ENCODE results near the gene USB1.
A peak's percentile ranks its signal among the peaks of the same experiment; 100 is the strongest.
"Not testable (repeated sequence)": the region's sequence is repeated elsewhere in the genome, so short reads cannot be mapped to it uniquely, and the experiment has no call there.

Gene USB1

GRCh38 chr16:57970319-57970718 lies 30.9 kb upstream of the USB1 start:
- no peak for DNase-seq

DNA sequence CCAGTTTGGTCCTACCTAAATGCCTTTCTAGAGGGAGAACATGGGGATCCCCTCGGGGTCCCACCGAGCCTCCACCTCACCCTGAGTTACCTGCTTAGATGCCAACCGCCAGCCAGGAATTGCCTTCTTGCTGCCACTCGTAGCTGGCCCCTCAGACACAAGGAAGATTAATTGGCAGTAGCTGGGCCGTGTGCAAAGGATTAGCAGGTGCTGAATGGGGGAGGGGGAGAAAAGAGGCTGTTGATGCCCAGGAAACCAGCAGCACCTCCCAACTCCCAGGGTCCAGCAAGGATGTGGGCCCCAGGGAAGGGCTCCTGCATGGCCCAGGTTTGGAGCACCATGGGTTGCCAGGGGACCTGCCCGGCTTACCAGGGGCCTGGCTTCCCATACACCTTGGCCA lies 30.2 kb upstream of the USB1 start, which contains the start of gene CNGB1:
TSS of gene CNGB1 (minus strand) at position 159 of the 400 bp plus-strand sequence. CDS start 3,842 bp downstream, outside the sequence.
- no peak for DNase-seq

- DNase-seq: no peak
These were observed 29.4 kb upstream of the USB1 start for GRCh38 chr16:57971848-57972247.

GRCh38 chr16:57972306-57972705 lies 28.9 kb upstream of the USB1 start:
- no peak for DNase-seq

GRCh38 chr16:57976331-57976796 lies 24.8 kb upstream of the USB1 start:
- DNase-seq: no peak

GRCh38 chr16:57977418-57978069 lies 23.7 kb upstream of the USB1 start:
- no peak for DNase-seq

- DNase-seq: not testable (repeated sequence)
These were observed 23.1 kb upstream of the USB1 start for GRCh38 chr16:57978070-57978465.

DNA sequence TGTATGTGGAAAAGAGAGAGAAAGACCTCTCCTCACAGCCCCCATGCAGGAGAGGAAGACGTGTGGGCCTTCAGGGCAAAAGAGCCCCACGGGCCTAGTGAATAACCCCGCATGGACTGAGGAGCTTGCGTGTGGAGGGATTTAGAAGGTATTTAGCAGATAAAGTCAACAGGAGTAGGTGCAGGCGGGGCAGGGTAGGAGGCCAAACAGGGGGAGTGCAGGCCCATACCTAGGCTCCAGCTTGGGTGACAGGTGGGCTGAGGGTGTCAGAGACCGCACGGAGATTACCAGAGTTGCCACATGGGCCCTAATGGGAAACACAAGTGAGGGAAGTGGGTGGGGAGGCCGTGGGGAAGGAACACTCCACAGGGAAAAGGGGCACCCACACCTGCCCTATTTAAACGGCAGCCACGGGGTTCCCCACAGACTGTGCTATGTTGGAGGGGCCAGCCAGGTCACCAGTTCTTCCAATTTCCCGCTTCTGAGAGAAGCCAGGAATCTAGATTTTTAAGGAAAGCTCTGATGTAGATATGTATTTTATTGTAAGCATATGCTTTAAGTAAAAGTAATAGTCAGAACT lies 22.1 kb upstream of the USB1 start:
- no peak for DNase-seq

DNA sequence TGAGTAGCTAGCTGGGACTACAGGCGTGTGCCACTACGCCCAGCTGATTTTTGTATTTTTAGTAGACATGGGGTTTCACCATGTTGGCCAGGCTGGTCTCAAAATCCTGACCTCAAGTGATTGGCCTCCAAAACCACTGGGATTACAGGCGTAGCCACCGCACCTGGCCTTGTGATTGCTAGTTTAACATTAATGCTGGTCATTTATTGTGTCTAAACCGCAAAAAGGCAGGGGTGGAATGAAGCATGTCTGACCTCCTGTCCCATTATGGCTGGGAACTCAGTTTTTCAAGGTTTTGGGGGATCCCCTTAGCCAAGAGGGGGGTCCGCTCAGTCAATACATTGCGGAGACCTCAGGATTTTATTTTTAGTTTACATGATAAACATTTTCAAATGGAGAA lies 19.6 kb upstream of the USB1 start:
- no peak for DNase-seq

GRCh38 chr16:57982385-57982784 lies 18.8 kb upstream of the USB1 start:
- DNase-seq: no peak

GRCh38 chr16:57984443-57985203 lies 16.6 kb upstream of the USB1 start:
- peak; percentile 91 to 94 for DNase-seq

DNA sequence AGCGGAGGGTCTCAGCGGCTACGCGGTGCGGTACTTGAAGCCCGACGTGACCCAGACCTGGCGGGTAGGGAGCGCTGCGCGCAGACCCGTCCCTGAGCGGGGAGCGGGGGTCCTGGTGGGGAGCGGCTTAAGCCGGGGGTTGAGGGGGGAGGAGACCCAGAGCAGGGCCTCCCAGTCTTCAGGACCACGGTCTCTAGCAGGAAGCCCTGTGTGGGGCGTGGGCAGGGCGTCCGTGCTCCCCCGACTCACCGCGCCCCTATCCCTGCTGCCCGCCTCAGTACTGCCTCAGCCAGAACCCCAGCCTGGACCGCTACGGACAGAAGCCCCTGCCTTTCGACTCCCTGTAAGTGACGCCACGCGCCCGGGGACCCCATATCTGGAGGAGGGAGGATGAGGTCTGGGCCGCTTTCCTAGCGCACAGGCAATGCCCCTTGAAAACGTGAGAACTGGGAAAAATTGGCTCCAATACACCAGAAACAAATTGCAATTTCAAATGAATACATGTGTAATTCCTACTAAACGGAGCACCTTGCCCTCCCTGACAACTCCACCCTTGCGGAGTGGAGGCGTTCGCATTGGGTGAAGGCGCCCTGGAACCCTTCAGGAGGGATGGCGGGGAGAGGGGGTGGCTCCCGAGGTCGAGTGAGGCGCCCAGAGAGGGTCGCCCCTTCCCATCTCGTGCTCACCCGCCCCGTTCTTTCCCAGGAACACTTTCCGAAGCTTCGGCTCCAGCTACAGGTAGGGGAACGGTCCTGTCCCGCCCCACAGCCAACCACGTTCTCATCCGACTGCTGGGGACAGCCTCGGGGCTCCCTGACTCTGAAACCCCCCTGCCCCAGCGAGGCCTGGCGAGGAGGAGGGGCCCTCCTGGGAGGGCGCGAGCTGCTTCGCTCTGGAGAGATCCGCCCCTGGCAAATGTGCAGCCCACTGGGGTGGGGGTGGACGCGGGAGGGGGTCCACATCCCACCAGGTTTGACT lies 15.7 kb upstream of the USB1 start:
- no peak for DNase-seq

DNA sequence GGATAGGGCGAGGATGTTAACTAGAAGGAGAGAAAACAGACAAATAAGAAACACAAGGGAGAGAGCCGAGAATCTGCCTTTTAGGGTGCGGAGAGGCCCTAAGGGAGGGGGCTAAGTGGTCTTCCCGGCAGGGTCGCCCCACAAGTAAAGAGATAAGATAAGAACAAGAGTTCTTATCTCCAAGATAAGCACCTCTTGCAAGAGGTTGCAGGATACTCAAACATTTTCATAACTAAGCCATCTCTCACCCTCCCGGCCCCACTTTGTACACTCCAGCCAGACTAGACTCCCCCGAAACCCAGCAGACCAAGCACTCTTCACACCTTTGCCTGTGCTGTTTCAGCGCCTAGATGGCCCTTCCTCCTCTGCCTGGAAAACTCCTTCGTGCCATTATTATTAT lies 15.0 kb upstream of the USB1 start:
- no peak for DNase-seq

GRCh38 chr16:57987441-57988177 lies 13.6 kb upstream of the USB1 start:
- no peak for DNase-seq

GRCh38 chr16:57988929-57989328 lies 12.3 kb upstream of the USB1 start:
- DNase-seq: no peak

- no peak for DNase-seq
These were observed 9.6 kb upstream of the USB1 start for GRCh38 chr16:57991551-57992059.

- no peak for DNase-seq
These were observed 9.1 kb upstream of the USB1 start for GRCh38 chr16:57992084-57992483.

DNA sequence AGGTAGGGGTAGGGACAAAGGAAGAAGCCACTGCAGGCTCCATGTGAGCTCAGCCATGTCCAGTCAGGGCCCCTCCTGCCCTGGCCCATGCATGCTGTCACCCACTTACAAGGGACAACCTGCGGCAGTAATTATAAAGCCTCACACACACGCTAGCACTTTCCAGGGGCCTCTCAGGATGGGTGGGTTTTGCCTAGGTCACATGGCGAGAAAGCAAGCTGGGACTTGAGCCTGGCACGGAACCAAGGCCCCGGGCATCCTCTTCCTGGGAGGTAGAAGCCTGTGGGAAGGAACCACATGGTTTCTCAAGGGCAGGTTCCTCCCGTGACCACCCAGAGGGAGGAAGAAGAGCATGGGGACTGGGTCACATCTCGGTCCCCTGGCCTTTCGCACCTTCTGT lies 7.8 kb upstream of the USB1 start:
- DNase-seq: no peak

GRCh38 chr16:57993897-57994296 lies 7.3 kb upstream of the USB1 start:
- no peak for DNase-seq

DNA sequence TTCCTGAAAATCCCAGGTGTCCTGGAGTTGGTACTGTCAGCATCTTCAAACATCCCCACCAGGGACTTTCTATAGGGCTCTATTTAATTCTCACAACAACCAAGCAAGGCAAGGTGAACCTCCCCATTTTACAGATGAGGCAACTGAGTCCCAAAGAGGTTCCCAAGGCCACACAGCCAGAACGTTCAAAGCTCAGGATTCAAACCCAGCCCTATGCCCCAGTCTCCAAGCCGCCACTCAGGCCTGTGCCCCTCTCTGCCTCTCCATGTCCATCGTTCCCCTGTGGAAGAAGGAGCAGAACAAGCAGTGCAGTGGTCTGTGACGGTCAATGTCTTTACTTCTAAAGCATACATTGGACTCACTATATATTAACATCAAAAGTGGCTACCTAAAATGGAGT lies 6.8 kb upstream of the USB1 start:
- DNase-seq: no peak

- DNase-seq: peak; percentile 44 to 56
These were observed 6.4 kb upstream of the USB1 start for GRCh38 chr16:57994778-57995177.
